22Rv1 (cell line): ENCODE measurements around the gene SMURF2.

Experiments
- H3K27ac ChIP-seq: fragments of 450-650 bp; 2 replicates; pipeline ENCODE4 v1.5.1; 2017
- ZFX ChIP-seq: fragments of 450-650 bp; IDR thresholded peaks from 2 replicates; pipeline ENCODE4 v1.6.1; 2017; ENCODE audit warnings: antibody characterized with exemption, borderline replicate concordance
- TF ChIP-seq, protein P1 (sequence below): fragments of 450-650 bp; IDR thresholded peaks from 2 replicates; pipeline ENCODE4 v1.5.1; 2017; ENCODE audit warnings: mild to moderate bottlenecking

SMURF2 gene

DNA sequence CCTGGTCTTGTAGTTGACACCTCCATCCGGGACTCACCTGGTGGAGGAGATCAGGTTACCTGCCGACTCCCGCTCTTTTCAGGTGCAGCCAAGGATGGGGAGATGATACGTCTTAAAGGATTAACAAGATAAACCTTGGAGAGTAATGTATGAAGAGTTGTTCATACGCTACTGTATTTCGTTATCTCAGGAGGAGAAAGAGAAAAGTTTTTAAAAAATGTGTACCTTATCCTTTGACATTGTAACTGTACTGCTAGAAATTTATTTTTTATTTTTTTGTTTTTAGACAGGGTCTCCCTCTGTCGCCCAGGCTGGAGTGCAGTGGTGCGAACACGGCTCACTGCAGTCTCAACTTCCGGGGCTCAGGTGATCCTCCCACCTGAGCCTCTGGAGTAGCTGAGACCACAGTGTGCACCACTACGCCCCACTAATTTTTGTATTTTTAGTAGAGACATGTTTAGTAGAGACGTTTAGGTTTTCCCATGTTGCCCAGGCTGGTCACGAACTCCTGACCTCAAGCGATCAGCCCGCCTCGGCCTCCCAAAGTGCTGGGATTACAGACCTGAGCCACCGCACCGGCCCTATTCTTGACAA lies 764 bp upstream of the SMURF2 start:
- TF ChIP-seq, protein P1, sequence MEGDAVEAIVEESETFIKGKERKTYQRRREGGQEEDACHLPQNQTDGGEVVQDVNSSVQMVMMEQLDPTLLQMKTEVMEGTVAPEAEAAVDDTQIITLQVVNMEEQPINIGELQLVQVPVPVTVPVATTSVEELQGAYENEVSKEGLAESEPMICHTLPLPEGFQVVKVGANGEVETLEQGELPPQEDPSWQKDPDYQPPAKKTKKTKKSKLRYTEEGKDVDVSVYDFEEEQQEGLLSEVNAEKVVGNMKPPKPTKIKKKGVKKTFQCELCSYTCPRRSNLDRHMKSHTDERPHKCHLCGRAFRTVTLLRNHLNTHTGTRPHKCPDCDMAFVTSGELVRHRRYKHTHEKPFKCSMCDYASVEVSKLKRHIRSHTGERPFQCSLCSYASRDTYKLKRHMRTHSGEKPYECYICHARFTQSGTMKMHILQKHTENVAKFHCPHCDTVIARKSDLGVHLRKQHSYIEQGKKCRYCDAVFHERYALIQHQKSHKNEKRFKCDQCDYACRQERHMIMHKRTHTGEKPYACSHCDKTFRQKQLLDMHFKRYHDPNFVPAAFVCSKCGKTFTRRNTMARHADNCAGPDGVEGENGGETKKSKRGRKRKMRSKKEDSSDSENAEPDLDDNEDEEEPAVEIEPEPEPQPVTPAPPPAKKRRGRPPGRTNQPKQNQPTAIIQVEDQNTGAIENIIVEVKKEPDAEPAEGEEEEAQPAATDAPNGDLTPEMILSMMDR, result no peak
- no peak for TF ChIP-seq ZFX
- H3K27ac ChIP-seq, result peak overlapping the region; percentile 78

DNA sequence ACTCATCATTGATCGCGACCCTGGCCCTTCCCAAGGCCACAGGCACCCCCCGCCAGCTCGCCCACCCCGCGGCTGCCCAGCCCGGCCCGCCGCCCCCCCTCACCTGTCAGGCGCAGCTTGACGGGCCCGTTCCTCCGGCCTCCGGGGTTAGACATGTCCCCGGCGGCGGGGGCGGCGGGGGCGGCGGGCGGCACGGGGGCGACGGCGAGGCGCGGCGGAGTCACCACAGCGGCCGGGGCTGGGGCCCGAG lies 456 bp downstream of the SMURF2 start:
- TF ChIP-seq, protein P1, result no peak
- TF ChIP-seq ZFX, result no peak
- peak overlapping the region; percentile 78 for H3K27ac ChIP-seq

DNA sequence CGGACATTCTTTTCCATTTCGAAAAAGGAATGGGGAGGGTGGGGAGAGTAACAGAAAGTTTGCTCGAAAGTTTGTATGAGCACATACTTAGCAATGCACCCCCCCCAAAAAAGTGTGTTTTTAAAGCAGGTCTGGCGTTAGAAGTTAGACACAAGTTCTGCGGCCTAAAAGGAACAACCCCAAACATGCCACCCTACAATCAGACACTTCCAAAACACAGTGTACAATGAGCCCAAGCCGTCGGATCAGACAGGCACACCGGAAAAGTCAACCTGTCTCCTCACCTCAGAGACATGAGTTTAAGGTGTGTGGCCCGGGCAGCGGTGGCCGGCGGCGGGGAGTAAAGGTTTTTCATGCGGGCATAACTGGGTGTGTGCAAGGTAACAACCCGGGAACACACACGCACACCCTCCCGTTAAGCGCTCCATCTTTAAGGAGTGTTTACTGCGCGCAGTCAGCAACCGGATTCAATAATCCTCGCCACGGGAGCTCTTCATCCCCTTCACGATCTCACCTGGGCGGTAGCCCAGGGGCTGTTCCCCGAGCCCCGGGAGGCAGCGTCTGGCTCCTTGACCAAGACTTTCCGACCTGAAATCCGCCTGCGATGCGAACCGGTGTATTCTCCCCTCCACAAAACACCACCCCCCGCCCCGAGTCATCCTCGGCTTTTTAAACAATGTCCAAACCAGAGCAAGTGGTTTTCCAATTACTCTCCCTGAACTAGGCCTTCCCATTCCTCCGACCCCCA lies 955 bp downstream of the SMURF2 start:
- H3K27ac ChIP-seq, result peak overlapping the region; percentile 78

DNA sequence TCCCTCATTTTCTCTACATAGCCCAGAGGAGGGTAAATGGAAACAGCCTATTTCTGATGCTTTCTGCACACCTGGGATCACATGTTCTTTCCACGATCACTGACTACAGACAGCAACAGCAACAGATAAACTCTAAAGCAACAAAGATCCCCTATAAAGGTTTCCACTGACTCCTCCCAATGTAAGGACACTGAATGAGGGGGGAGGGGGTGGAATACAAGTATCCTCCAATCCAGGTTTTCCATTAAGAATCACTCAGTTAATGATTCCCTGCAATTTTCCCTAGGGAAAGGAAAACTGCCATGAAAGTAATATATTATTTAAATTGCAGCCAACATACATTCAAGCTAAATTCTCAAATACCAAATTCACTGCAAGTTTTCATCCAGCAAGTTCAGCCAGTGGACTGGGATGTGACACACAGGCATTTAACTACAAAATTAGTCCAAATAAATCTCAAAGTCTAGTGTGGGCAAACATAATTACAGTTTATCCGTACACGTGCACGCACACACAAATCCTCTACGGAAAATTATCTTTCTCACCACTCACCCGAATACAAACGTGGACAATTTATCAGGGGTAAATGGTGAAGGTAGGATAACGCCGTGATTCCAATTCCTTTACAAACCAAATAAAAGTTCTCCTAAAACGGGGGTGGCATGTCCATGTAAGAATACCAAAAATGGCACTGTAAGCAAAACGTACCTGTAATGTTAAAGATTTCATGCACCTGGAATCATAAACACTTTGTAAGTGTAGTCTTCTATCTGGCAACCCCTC lies 1.7 kb downstream of the SMURF2 start:
- peak overlapping the region; percentile 78 for H3K27ac ChIP-seq

DNA sequence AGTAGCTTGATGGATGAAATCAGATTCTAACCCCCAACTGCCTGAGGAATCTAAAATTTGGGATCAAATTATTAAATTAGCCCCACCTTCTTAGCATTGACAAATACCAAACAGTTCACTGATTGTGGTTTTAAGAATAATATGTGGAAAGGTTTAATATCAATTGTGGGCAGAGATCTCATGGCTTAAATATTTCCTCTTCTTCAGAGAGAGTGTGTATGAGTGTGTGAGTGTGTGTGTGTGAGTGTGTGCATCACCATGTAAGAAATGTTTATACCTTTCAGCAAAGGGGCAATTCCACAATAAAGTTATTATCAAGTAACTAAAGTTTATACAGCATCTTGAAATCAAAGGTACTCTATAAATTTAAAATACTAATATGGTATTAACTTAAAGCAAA lies 3.2 kb downstream of the SMURF2 start:
- TF ChIP-seq, protein P1, result no peak
- no peak for TF ChIP-seq ZFX
- no peak overlapping the region for H3K27ac ChIP-seq

DNA sequence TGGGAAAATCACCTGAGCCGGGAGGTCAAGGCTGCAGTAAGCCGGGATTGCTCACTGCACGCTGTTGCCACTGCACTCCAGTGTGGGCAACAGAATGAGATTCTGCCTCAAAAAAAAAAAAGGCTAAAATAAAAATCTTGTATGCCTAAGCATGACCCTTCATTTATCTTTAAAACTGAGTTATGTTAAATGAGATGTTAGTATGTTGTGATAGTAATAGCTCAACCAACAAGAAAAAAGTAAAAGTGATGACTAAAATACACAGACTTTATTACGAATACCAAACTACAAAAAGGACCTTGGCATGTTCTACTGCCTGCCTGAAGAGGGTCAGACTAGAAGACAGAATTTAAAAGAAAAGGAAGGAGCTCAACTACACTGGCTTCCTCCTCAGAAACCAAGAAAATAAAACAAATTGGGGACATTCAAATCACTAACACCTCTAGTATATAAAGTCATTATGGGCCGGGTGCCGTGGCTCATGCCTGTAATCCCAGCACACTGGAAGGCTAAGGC lies 4.4 kb downstream of the SMURF2 start:
- no peak overlapping the region for H3K27ac ChIP-seq
- no peak for TF ChIP-seq ZFX

DNA sequence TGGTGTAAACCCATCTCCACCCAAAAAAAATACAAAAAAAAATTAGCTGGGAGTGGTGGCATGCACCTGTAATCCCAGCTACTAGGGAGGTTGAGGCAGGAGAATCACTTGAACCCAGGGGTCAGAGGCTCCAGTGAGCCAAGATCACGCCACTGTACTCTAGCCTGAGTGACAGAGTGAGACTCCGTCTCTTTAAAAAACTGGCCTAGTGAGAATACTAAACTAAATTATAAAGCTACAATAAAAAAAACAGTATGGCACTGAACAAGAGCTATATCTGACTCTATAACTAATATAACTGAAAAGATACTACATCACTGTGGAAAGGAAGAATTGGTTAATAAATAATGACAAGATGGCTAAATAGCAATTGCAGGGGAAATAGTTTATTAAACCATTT lies 6.4 kb downstream of the SMURF2 start:
- no peak overlapping the region for H3K27ac ChIP-seq
- TF ChIP-seq, protein P1, result no peak
- no peak for TF ChIP-seq ZFX

DNA sequence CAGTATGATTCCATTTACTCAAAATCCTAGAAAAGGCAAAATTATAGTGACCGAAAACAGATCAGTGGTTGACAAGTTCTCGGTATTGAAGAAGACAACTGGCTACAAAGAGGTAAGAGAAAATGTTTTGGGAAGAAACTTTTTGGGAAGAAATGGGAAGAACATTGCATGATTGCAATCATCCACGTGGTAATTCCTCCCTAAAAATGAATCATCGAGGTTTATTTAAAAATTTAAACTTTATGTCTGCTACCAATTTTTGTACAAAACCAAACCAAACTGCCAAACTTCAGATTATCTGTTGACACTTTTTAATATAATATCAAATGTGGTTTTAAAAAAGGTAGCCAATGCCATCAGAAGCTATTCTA lies 8.1 kb downstream of the SMURF2 start:
- H3K27ac ChIP-seq, result no peak overlapping the region

More for the DNA sequence above, 8.1 kb downstream of the SMURF2 start:
- TF ChIP-seq ZFX, result no peak
- TF ChIP-seq, protein P1, result no peak
